HEK293T (cell line): ENCODE data around the gene SMIM24.

Experiments used
- CTCF ChIA-PET: fragments of 350-600 bp; formaldehyde crosslinking; extraction: SDS; loops from one replicate; lab custom pipeline; 2021; ENCODE audit warnings: antibody characterized with exemption, inconsistent platforms; lab: Yijun Ruan, JAX
- POLR2A ChIA-PET: fragments of 350-600 bp; formaldehyde crosslinking; extraction: SDS; loops from one replicate; lab custom pipeline; 2020; ENCODE audit warnings: antibody characterized with exemption, inconsistent platforms; lab: Yijun Ruan, JAX
- DNase-seq: peaks from one replicate; pipeline ENCODE4 v3.0.0; 2012; ENCODE audit warnings: mixed read lengths; ENCODE audit errors: extremely low spot score
- ARNT ChIP-seq: fragments of 450-650 bp; IDR thresholded peaks from 2 replicates; pipeline ENCODE4 v1.6.1; 2017; ENCODE audit warnings: mild to moderate bottlenecking
- BHLHE40 ChIP-seq: fragments of 450-650 bp; IDR thresholded peaks from 2 replicates; pipeline ENCODE4 v1.6.1; 2016; ENCODE audit warnings: mild to moderate bottlenecking, moderate library complexity, borderline replicate concordance
- CTBP1 ChIP-seq: fragments of 450-650 bp; IDR thresholded peaks from 2 replicates; pipeline ENCODE4 v1.6.1; 2016; ENCODE audit warnings: borderline replicate concordance
- ELF4 ChIP-seq: fragments of 450-650 bp; IDR thresholded peaks from 2 replicates; pipeline ENCODE4 v1.6.1; 2017; ENCODE audit warnings: antibody characterized with exemption
- FOXA1 ChIP-seq: fragments of 450-650 bp; IDR thresholded peaks from 2 replicates; pipeline ENCODE4 v1.6.1; 2016; ENCODE audit warnings: mild to moderate bottlenecking
- FOXK2 ChIP-seq: fragments of 450-650 bp; IDR thresholded peaks from 2 replicates; pipeline ENCODE4 v1.6.1; 2016; ENCODE audit warnings: mild to moderate bottlenecking
- FOXM1 ChIP-seq: fragments of 450-650 bp; IDR thresholded peaks from 2 replicates; pipeline ENCODE4 v1.6.1; 2017; ENCODE audit warnings: mild to moderate bottlenecking, borderline replicate concordance
- HDGF ChIP-seq: fragments of 450-650 bp; IDR thresholded peaks from 2 replicates; pipeline ENCODE4 v1.6.1; 2017; ENCODE audit warnings: antibody characterized with exemption, borderline replicate concordance
- L3MBTL2 ChIP-seq: fragments of 450-650 bp; conservative IDR thresholded peaks from 2 replicates; pipeline ENCODE4 v1.6.1; 2016; ENCODE audit warnings: mild to moderate bottlenecking
- LEF1 ChIP-seq: fragments of 450-650 bp; IDR thresholded peaks from 2 replicates; pipeline ENCODE4 v1.6.1; 2017; ENCODE audit warnings: mild to moderate bottlenecking, borderline replicate concordance
- NFRKB ChIP-seq: fragments of 450-650 bp; IDR thresholded peaks from 2 replicates; pipeline ENCODE4 v1.6.1; 2016; ENCODE audit warnings: mild to moderate bottlenecking, moderate library complexity
- PKNOX1 ChIP-seq: fragments of 450-650 bp; IDR thresholded peaks from 2 replicates; pipeline ENCODE4 v1.6.1; 2016
- SP1 ChIP-seq: fragments of 450-650 bp; IDR thresholded peaks from 2 replicates; pipeline ENCODE4 v1.6.1; 2017
- SUZ12 ChIP-seq: fragments of 450-650 bp; IDR thresholded peaks from 2 replicates; pipeline ENCODE4 v1.6.1; 2016; ENCODE audit warnings: mild to moderate bottlenecking
- TARDBP ChIP-seq: fragments of 450-650 bp; IDR thresholded peaks from 2 replicates; pipeline ENCODE4 v1.6.1; 2016
- ZNF384 ChIP-seq: fragments of 450-650 bp; IDR thresholded peaks from 2 replicates; pipeline ENCODE4 v1.6.1; 2016

SMIM24 gene

GRCh38 chr19:3462991-3463713, 17.2 kb downstream of the SMIM24 start:
- DNase-seq: no peak
- TF ChIP-seq SP1: no peak
- TF ChIP-seq FOXA1: no peak
- TF ChIP-seq FOXK2: no peak
- no peak for TF ChIP-seq BHLHE40
- TF ChIP-seq ZNF384: no peak
- TF ChIP-seq CTBP1: no peak
- no peak for TF ChIP-seq L3MBTL2
- no peak for TF ChIP-seq ARNT
- TF ChIP-seq ELF4: no peak
- TF ChIP-seq HDGF: no peak
- TF ChIP-seq FOXM1: no peak
- POLR2A ChIA-PET: no interaction called here
- CTCF ChIA-PET: no interaction called here

GRCh38 chr19:3459965-3460582, 20.3 kb downstream of the SMIM24 start:
- ChIA-PET CTCF (no interaction called here), POLR2A (no interaction called here)
- no peak for DNase-seq
- TF ChIP-seq ZNF384 (no peak), LEF1 (no peak), HDGF (no peak), PKNOX1 (no peak), ELF4 (no peak), NFRKB (no peak), L3MBTL2 (no peak), SP1 (no peak), ARNT (no peak), TARDBP (no peak), BHLHE40 (no peak), FOXM1 (no peak), FOXK2 (no peak), FOXA1 (no peak)

- TF ChIP-seq ELF4 (no peak), BHLHE40 (no peak), ARNT (no peak), FOXA1 (no peak), ZNF384 (no peak), FOXM1 (no peak), TARDBP (no peak), SUZ12 (no peak)
- ChIA-PET POLR2A (no interaction called here), CTCF (no interaction called here)
- no peak for DNase-seq
Observed at GRCh38 chr19:3459089-3459881, 21.0 kb downstream of the SMIM24 start.

GRCh38 chr19:3458229-3459088, 21.9 kb downstream of the SMIM24 start:
- TF ChIP-seq ARNT (no peak), LEF1 (no peak), NFRKB (no peak), L3MBTL2 (no peak), ELF4 (no peak), ZNF384 (no peak), BHLHE40 (no peak), FOXM1 (no peak), TARDBP (no peak), SUZ12 (no peak), FOXK2 (no peak), SP1 (no peak), FOXA1 (no peak), CTBP1 (no peak), HDGF (no peak)
- POLR2A ChIA-PET: no interaction called here

GRCh38 chr19:3457528-3458228, 22.6 kb downstream of the SMIM24 start:
- POLR2A ChIA-PET: no interaction called here
- TF ChIP-seq NFRKB: no peak
- no peak for TF ChIP-seq ZNF384
- no peak for TF ChIP-seq BHLHE40
- TF ChIP-seq L3MBTL2: no peak
- TF ChIP-seq FOXA1: no peak
- no peak for TF ChIP-seq LEF1
- no peak for TF ChIP-seq FOXK2
- no peak for TF ChIP-seq ELF4
- no peak for TF ChIP-seq SUZ12
- TF ChIP-seq TARDBP: no peak
- TF ChIP-seq SP1: no peak
- TF ChIP-seq ARNT: no peak
- TF ChIP-seq FOXM1: no peak
- TF ChIP-seq HDGF: no peak
- CTCF ChIA-PET: no interaction called here
- no peak for DNase-seq

More at GRCh38 chr19:3458229-3459088, 21.9 kb downstream of the SMIM24 start:
- DNase-seq: peak; percentile 46
- CTCF ChIA-PET: no interaction called here
